Natural killer cell (primary cell): ENCODE results near the gene ZBTB7B. TPM values are rescaled to one million over a fixed set of nuclear protein-coding genes. Genes with fewer than 3 reads are reported as not detected.

ENCODE experiments used
- ATAC-seq, 3 donors: fragments of 150-1000 bp in 2 of 3; fragments of 200-7000 bp in 1 of 3; cut with Tn5 transposase; 1 replicate in 1 of 3; 2 replicates in 2 of 3; pipeline ENCODE4 v1.10.0; 2021; ENCODE audit warnings: mild to moderate bottlenecking in 2 of 3, moderate library complexity in 2 of 3
- DNase-seq, 2 donors: peaks; one replicate each; pipeline versions ENCODE4 v3.0.0 to v3.0.0-alpha.2; 2013 to 2021; ENCODE audit warnings: mixed read lengths in 1 of 2
- H3K27ac ChIP-seq: one replicate; pipeline ENCODE4 v1.5.1; 2013; ENCODE audit warnings: mild to moderate bottlenecking, low read length
- H3K27me3 ChIP-seq: one replicate; pipeline ENCODE4 v1.6.1; 2013; ENCODE audit warnings: low read length; ENCODE audit not compliant: control insufficient read depth, insufficient read depth
- H3K36me3 ChIP-seq: one replicate; pipeline ENCODE4 v1.6.1; 2013; ENCODE audit warnings: low read length; ENCODE audit not compliant: control insufficient read depth, insufficient read depth
- H3K4me1 ChIP-seq: one replicate; pipeline ENCODE4 v1.6.1; 2013; ENCODE audit warnings: low read length; ENCODE audit not compliant: control insufficient read depth, insufficient read depth
- H3K4me3 ChIP-seq: one replicate; pipeline ENCODE4 v1.5.1; 2013; ENCODE audit warnings: low read length
- H3K9me3 ChIP-seq: one replicate; pipeline ENCODE4 v1.6.1; 2013; ENCODE audit warnings: low read length; ENCODE audit not compliant: control insufficient read depth, insufficient read depth
- H3K27ac Mint-ChIP-seq, 2 donors: one replicate each; pipeline ENCODE4 v1.8.0; 2022; ENCODE audit warnings: mild to moderate bottlenecking in 2 of 2, mixed read lengths in 2 of 2, moderate library complexity in 1 of 2
- H3K27me3 Mint-ChIP-seq, 2 donors: one replicate each; pipeline ENCODE4 v1.8.0; 2022; ENCODE audit warnings: low read depth in 2 of 2, mixed read lengths in 2 of 2
- H3K36me3 Mint-ChIP-seq: one replicate; pipeline ENCODE4 v1.8.0; 2022; ENCODE audit warnings: mixed read lengths
- H3K4me1 Mint-ChIP-seq, 2 donors: one replicate each; pipeline ENCODE4 v1.8.0; 2022; ENCODE audit warnings: mixed read lengths in 2 of 2
- H3K4me3 Mint-ChIP-seq: one replicate; pipeline ENCODE4 v1.8.0; 2022; ENCODE audit warnings: mild to moderate bottlenecking, moderate library complexity, mixed read lengths
- H3K9me3 Mint-ChIP-seq, 2 donors: one replicate each; pipeline ENCODE4 v1.8.0; 2022; ENCODE audit warnings: mixed read lengths in 2 of 2
- CTCF ChIP-seq: fragments of 200-600 bp; IDR thresholded peaks from one replicate; pipeline ENCODE4 v1.8.0; 2022; ENCODE audit warnings: antibody characterized with exemption
- WGBS: methylation state at CpG from one replicate; pipeline ENCODE4 v1.1.7; 2013; ENCODE audit warnings: missing lambda C conversion rate; ENCODE audit not compliant: insufficient coverage; 5-methylcytosine and 5-hydroxymethylcytosine counted together
- intact Hi-C: fragments of 100-400 bp; cut with micrococcal nuclease; formaldehyde crosslinking; loops from one replicate; pipeline ENCODE4 v1.14.2; 2022
- total RNA-seq, 4 donors: library from RNA; stranded (reverse); fragments of 120-200 nt in 1 of 4; gene quantifications; one replicate each; pipeline versions ENCODE4 v1.2.3 to v1.2.4, GENCODE V29; 2013 to 2022

ZBTB7B gene
- total RNA-seq, 3 donors from 2014 or later (not counting 1 experiment from before 2014, with no cell fraction given): 61.2 to 75.4 (median 63.3) TPM

DNA sequence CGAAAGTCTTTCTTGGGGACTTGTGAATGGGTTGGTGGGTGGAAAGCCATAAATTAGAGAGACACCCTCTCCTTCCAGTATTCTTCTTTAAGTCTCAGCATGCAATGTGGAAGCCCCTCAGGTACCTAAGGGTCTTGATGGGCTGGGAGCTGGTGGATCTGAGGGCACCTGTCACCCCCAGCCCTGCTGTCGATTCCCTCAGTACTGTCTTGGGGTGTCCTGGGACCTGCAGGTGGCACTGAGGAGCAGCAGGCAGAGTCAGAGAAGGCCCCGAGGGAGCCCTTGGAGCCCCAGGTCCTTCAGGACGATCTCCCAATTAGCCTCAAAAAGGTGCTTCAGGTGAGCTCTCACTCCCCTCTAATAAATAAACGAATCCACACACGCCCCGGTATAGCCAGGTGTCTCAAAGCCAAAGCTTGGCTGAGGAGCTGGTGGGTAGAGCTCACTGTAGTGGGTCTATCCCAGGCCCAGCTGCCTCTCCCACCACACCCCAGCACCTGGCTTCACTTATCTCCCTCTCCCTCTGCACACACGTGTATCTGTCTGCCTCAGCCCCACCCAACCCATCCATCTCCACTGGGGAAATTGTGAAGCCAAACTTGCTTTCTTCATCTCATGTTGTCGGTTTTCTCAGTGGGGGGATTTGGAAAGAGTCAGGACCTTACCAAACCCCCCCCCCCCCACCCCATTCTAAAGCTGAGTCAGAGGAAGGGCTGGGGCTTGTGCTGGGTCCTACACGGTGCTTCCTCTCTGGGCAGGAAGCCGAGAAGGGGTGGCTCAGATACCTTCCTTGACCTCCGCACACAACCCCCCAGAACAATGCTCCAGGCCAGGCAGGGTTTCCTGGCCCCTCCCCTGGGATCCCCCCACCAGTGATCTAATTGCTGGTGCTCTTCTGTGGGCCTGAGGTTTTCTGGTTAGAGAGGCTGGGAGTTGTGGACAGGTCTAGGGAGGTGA is 50.1 kb downstream of the ZBTB7B start:
- ATAC-seq (no peak), DNase-seq (peak in 1 of 2 donors; percentile 60)
- Histone ChIP-seq H3K36me3 (peaks cover 8% of the 10 kb centered on the region), H3K9me3 (no peaks in the 10 kb centered on the region), H3K27me3 (no peaks in the 10 kb centered on the region), H3K27ac (no peak overlapping the region), H3K4me3 (peak overlapping the region; percentile 61), H3K4me1 (peaks cover 31% of the 10 kb centered on the region)
- 31% methylated on average over 11 of the region's 12 CpGs for WGBS
- peak overlapping the region; percentile 23 to 77 for H3K27ac Mint-ChIP-seq
- peak overlapping the region; percentile 88 for H3K4me3 Mint-ChIP-seq
- H3K27me3 Mint-ChIP-seq: no peaks in the 10 kb centered on the region
- H3K36me3 Mint-ChIP-seq: no peaks in the 10 kb centered on the region
- no peak for TF ChIP-seq CTCF
- no peaks in the 10 kb centered on the region for H3K9me3 Mint-ChIP-seq
- H3K4me1 Mint-ChIP-seq: peaks cover 13 to 34% of the 10 kb centered on the region in 2 donors
- intact Hi-C loops: loop anchor here (5.0 kb wide), 1 partner anchor 95 kb away; the partner anchor contains the start of gene PBXIP1

- Mint-ChIP-seq H3K9me3 (no peaks in the 10 kb centered on the region), H3K4me1 (peaks cover 13 to 34% of the 10 kb centered on the region in 2 donors), H3K27ac (peak overlapping the region in 1 of 2 donors; percentile 77), H3K36me3 (no peaks in the 10 kb centered on the region), H3K27me3 (no peaks in the 10 kb centered on the region), H3K4me3 (no peak overlapping the region)
- DNase-seq (no peak), ATAC-seq (no peak)
- Histone ChIP-seq H3K4me3 (no peak overlapping the region), H3K27me3 (no peaks in the 10 kb centered on the region), H3K4me1 (peaks cover 31% of the 10 kb centered on the region), H3K36me3 (peaks cover 16% of the 10 kb centered on the region), H3K27ac (no peak overlapping the region), H3K9me3 (no peaks in the 10 kb centered on the region)
- TF ChIP-seq CTCF: no peak
- intact Hi-C loops: loop anchor here (5.0 kb wide), 1 partner anchor 96 kb away; the partner anchor contains the start of gene PBXIP1
- 94% methylated on average over 7 of the region's 7 CpGs for WGBS
Observed at GRCh38 chr1:155053531-155054105, 51.0 kb downstream of the ZBTB7B start.

GRCh38 chr1:155057104-155057503 is 54.5 kb downstream of the ZBTB7B start:
- Mint-ChIP-seq H3K9me3 (no peaks in the 10 kb centered on the region), H3K36me3 (no peaks in the 10 kb centered on the region), H3K27ac (no peak overlapping the region), H3K27me3 (peaks cover 0 to 2% of the 10 kb centered on the region in 2 donors), H3K4me1 (peaks cover 4 to 22% of the 10 kb centered on the region in 2 donors), H3K4me3 (no peak overlapping the region)
- H3K27ac ChIP-seq: no peak overlapping the region
- peaks cover 23% of the 10 kb centered on the region for H3K4me1 ChIP-seq
- no peak overlapping the region for H3K4me3 ChIP-seq
- peaks cover 18% of the 10 kb centered on the region for H3K36me3 ChIP-seq
- no peaks in the 10 kb centered on the region for H3K27me3 ChIP-seq
- H3K9me3 ChIP-seq: no peaks in the 10 kb centered on the region
- 98% methylated on average over 8 of the region's 8 CpGs for WGBS
- intact Hi-C loops: no loop called here
- DNase-seq (no peak), ATAC-seq (no peak)
- no peak for TF ChIP-seq CTCF
